HepG2 (cell line): Measurements from ENCODE around the gene LRBA. TPM values are rescaled to one million over a fixed set of nuclear protein-coding genes. Genes with fewer than 3 reads are reported as not detected.

Experiments
- ATAC-seq: fragments of 200-7000 bp; cut with Tn5 transposase; 3 replicates; pipeline ENCODE4 v1.9.1; 2020; ENCODE audit warnings: mild to moderate bottlenecking, moderate library complexity
- BruUV-seq: library from RNA; stranded (reverse); fragments of 400-500 nt; replicated peaks from 2 replicates; lab custom pipeline; 2021; lab: Mats Ljungman, UMichigan
- CTCF ChIA-PET: fragments of 300-600 bp; formaldehyde crosslinking; extraction: SDS; loops from one replicate; lab custom pipeline; 2021; ENCODE audit warnings: low total read pairs, inconsistent platforms, low intra/inter-chr PET ratio; lab: Yijun Ruan, JAX
- POLR2A ChIA-PET: fragments of 350-600 bp; sonication (Branson Sonifier 250); formaldehyde crosslinking; loops from one replicate; lab custom pipeline; 2020; ENCODE audit warnings: antibody characterized with exemption, inconsistent platforms; lab: Yijun Ruan, JAX
- DNase-seq: peaks from one replicate; pipeline ENCODE4 v3.0.0-alpha.2; 2015; ENCODE audit warnings: low spot score
- FAIRE-seq: peaks from 3 replicates; lab custom pipeline; 2011; peaks lifted over from hg19 to GRCh38; lab: Jason Lieb, UNC
- H2AFZ ChIP-seq: one replicate; pipeline ENCODE4 v1.6.1; 2011; ENCODE audit warnings: low read length, inconsistent platforms
- H3K27ac ChIP-seq: fragments of 300-600 bp; 3 replicates; pipeline ENCODE4 v1.8.0; 2011; ENCODE audit warnings: mixed run types, mild to moderate bottlenecking, mixed read lengths, low read length, inconsistent platforms; ENCODE audit not compliant: insufficient read depth; ENCODE audit errors: extremely low read length
- H3K27me3 ChIP-seq, 2 experiments: fragments of 200-600 bp in 1 of 2; 2 replicates in 1 of 2; 3 replicates in 1 of 2; pipeline versions ENCODE4 v1.6.0 to v1.8.0; 2011; ENCODE audit warnings: low read length in 2 of 2, mild to moderate bottlenecking in 2 of 2, moderate library complexity in 2 of 2, inconsistent platforms in 1 of 2; ENCODE audit not compliant: insufficient read depth in 2 of 2, control insufficient read depth in 1 of 2
- H3K36me3 ChIP-seq, 2 experiments: fragments of 200-600 bp in 1 of 2; replicated peaks in 1 of 2; 2 replicates in 1 of 2; 3 replicates in 1 of 2; pipeline versions ENCODE4 v1.5.1 to v1.8.0; 2011; ENCODE audit warnings: low read length in 2 of 2, inconsistent platforms in 1 of 2; ENCODE audit not compliant: insufficient read depth in 2 of 2, control insufficient read depth in 1 of 2
- H3K4me1 ChIP-seq: 2 replicates; pipeline ENCODE4 v1.5.1; 2012; ENCODE audit warnings: low read length, inconsistent platforms; ENCODE audit not compliant: insufficient read depth
- H3K4me2 ChIP-seq: 2 replicates; pipeline ENCODE4 v1.6.0; 2011; ENCODE audit warnings: low read depth, low read length, inconsistent platforms
- H3K4me3 ChIP-seq, 3 experiments: fragments of 200-600 bp in 1 of 3; sonication (generic), shearing (Covaris generic) in 1 of 3; replicated peaks in 1 of 3; 2 replicates each; pipeline ENCODE4 v1.5.1; 2011 to 2016; ENCODE audit warnings: low read length in 3 of 3, inconsistent platforms in 2 of 3, low read depth in 2 of 3, mild to moderate bottlenecking in 2 of 3, control low read depth in 1 of 3, mixed read lengths in 1 of 3; ENCODE audit not compliant: insufficient read depth in 1 of 3
- H3K79me2 ChIP-seq: one replicate; pipeline ENCODE4 v1.6.1; 2011; ENCODE audit warnings: low read length, inconsistent platforms; ENCODE audit not compliant: insufficient read depth
- H3K9ac ChIP-seq: 2 replicates; pipeline ENCODE4 v1.6.0; 2011; ENCODE audit warnings: mild to moderate bottlenecking, low read depth, low read length, inconsistent platforms; ENCODE audit not compliant: insufficient read depth
- H3K9me3 ChIP-seq: 2 replicates; pipeline ENCODE4 v1.5.1; 2012; ENCODE audit warnings: mild to moderate bottlenecking, low read length
- H4K20me1 ChIP-seq: 2 replicates; pipeline ENCODE4 v1.6.0; 2011; ENCODE audit warnings: inconsistent platforms, mild to moderate bottlenecking, low read length, moderate library complexity; ENCODE audit not compliant: insufficient read depth
- CBX2 ChIP-seq, 2 experiments: fragments of 200-600 bp in 1 of 2; sonication (generic); formaldehyde crosslinking in 1 of 2; IDR thresholded peaks; 2 replicates each; pipeline versions ENCODE4 v1.7.0 to v1.8.1; 2018 to 2022; ENCODE audit warnings: low read depth in 2 of 2, low read length in 1 of 2, mild to moderate bottlenecking in 1 of 2, missing genetic modification reagents in 1 of 2
- ERF ChIP-seq: IDR thresholded peaks from 2 replicates; pipeline ENCODE4 v1.6.1; 2018; ENCODE audit warnings: missing biosample characterization, missing genetic modification reagents
- IKZF4 ChIP-seq: sonication (generic); formaldehyde crosslinking; IDR thresholded peaks from 2 replicates; pipeline ENCODE4 v1.5.1; 2020; ENCODE audit warnings: borderline replicate concordance, mild to moderate bottlenecking, low read depth, missing genetic modification reagents; ENCODE audit errors: not compliant biosample characterization
- MNT ChIP-seq: fragments of 450-650 bp; IDR thresholded peaks from 2 replicates; pipeline ENCODE4 v1.6.1; 2016
- NFIC ChIP-seq: IDR thresholded peaks from 2 replicates; pipeline ENCODE4 v1.6.1; 2012; ENCODE audit warnings: mild to moderate bottlenecking, low read length, inconsistent platforms
- SMYD3 ChIP-seq: sonication (generic); formaldehyde crosslinking; IDR thresholded peaks from 2 replicates; pipeline ENCODE4 v1.8.1; 2023; ENCODE audit warnings: mild to moderate bottlenecking, missing genetic modification reagents
- SNAPC2 ChIP-seq: sonication (generic); formaldehyde crosslinking; IDR thresholded peaks from 2 replicates; pipeline ENCODE4 v1.8.1; 2022; ENCODE audit warnings: mild to moderate bottlenecking, missing genetic modification reagents
- SRY ChIP-seq: sonication (generic); formaldehyde crosslinking; IDR thresholded peaks from 2 replicates; pipeline ENCODE4 v1.8.0; 2022; ENCODE audit warnings: mild to moderate bottlenecking, missing genetic modification reagents
- TFDP1 ChIP-seq: IDR thresholded peaks from 2 replicates; pipeline ENCODE4 v1.6.1; 2016; ENCODE audit warnings: missing compliant biosample characterization, missing genetic modification reagents, borderline replicate concordance
- ZBTB25 ChIP-seq: IDR thresholded peaks from 2 replicates; pipeline ENCODE4 v1.6.1; 2018; ENCODE audit warnings: missing genetic modification reagents
- ZNF333 ChIP-seq: sonication (generic); formaldehyde crosslinking; IDR thresholded peaks from 2 replicates; pipeline ENCODE4 v1.4.0; 2020; ENCODE audit warnings: mild to moderate bottlenecking, missing genetic modification reagents, borderline replicate concordance
- ZNF703 ChIP-seq: sonication (generic); formaldehyde crosslinking; IDR thresholded peaks from 2 replicates; pipeline ENCODE4 v1.5.1; 2020; ENCODE audit warnings: missing genetic modification reagents, mild to moderate bottlenecking, moderate library complexity, borderline replicate concordance
- ZNF709 ChIP-seq: sonication (generic); formaldehyde crosslinking; IDR thresholded peaks from 2 replicates; pipeline ENCODE4 v1.5.0; 2020; ENCODE audit warnings: mild to moderate bottlenecking, missing genetic modification reagents
- WGBS: methylation state at CpG from one replicate; pipeline ENCODE4 v1.1.6; 2017; ENCODE audit warnings: low lambda C conversion rate; 5-methylcytosine and 5-hydroxymethylcytosine counted together
- in situ Hi-C: cut with HindIII; loops from 2 replicates; pipeline ENCODE4 v1.10.0; 2017; ENCODE audit warnings: low pct_unique_long_range_greater_than_20kb; ENCODE audit not compliant: extremely low pct_ligation_motif_present
- intact Hi-C: fragments of 100-400 bp; cut with micrococcal nuclease; formaldehyde crosslinking; loops from one replicate; pipeline ENCODE4 v1.10.0; 2022; ENCODE audit not compliant: unreplicated experiment
- polyA plus RNA-seq, 8 experiments: library from polyadenylated mRNA; depleted of rRNA in 3 of 8; stranded (reverse) in 7 of 8; unstranded in 1 of 8; fragments of >200 nt; fragmentation: Illumina TruSeq in 4 of 8; extraction: Trizol in 4 of 8; gene quantifications; 2 replicates each; pipeline versions ENCODE4 v1.2.1 to v1.2.3, GENCODE V29; 2011 to 2016; ENCODE audit warnings: low read depth in 4 of 8, missing spikeins in 1 of 8, mixed read lengths in 1 of 8; ENCODE audit not compliant: insufficient read depth in 1 of 8
- total RNA-seq, 5 experiments: library from RNA; depleted of rRNA; stranded (reverse); fragments of >200 nt; fragmentation: Illumina TruSeq; extraction: Trizol; gene quantifications; 2 replicates each; pipeline ENCODE4 v1.2.3, GENCODE V29; 2016; ENCODE audit warnings: low read depth in 1 of 5
- TF ChIP-seq, protein P1 (sequence below): sonication (generic); formaldehyde crosslinking; IDR thresholded peaks from 2 replicates; pipeline ENCODE4 v1.4.0; 2020; ENCODE audit warnings: missing genetic modification reagents
- TF ChIP-seq, protein P2 (sequence below): sonication (generic); formaldehyde crosslinking; IDR thresholded peaks from 2 replicates; pipeline ENCODE4 v1.5.0; 2020; ENCODE audit warnings: mild to moderate bottlenecking, missing genetic modification reagents

The LRBA gene
- total and polyA plus RNA-seq, 2 of the 13 experiments (the other 11 are each of a cell fraction or from before 2014, with no cell fraction given): 21.0 to 37.2 TPM

DNA sequence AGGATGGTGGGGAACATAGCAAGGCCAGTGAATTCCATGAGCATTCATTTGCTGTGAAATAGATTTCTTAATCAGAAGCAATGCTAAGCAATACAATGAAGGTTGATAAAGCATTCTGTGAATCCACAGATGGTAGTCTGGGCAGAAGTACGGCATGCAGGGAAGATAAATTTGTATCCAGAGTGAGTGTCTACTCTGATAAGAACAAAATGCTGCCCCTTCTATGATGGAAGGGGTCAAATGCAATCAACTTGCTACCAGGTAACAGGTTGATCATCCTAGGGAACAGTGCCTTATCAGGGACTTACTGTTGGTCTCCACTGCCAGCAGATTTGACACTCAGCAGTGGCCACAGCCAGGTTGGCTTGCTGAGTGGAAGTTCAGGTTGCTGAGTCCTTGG lies 243.7 kb downstream of the LRBA start:
- CTCF ChIA-PET: no interaction called here

More for the DNA sequence above, 243.7 kb downstream of the LRBA start:
- H3K36me3 ChIP-seq: no peaks in the 10 kb centered on the region
- H3K27ac ChIP-seq: no peak overlapping the region
- no peak overlapping the region for H3K4me2 ChIP-seq
- POLR2A ChIA-PET: no interaction called here
- no peaks in the 10 kb centered on the region for H3K79me2 ChIP-seq
- no peak for DNase-seq
- no peak overlapping the region for H3K4me3 ChIP-seq
- TF ChIP-seq CBX2 (IDR thresholded peaks at IDR 0.05; ENCODE audit: low read depth, low read length) (no peak), CBX2 (CRISPR knock-in tag; IDR thresholded peaks at IDR 0.05; ENCODE audit: low read depth) (no peak), ZNF703 (CRISPR knock-in tag) (no peak), NFIC (no peak), SMYD3 (no peak), TFDP1 (no peak), SRY (CRISPR knock-in tag) (no peak), SNAPC2 (CRISPR knock-in tag) (no peak), ERF (no peak), IKZF4 (CRISPR knock-in tag) (no peak), ZNF709 (CRISPR knock-in tag) (no peak), MNT (no peak), ZBTB25 (CRISPR knock-in tag) (no peak), ZNF333 (CRISPR knock-in tag) (no peak)
- TF ChIP-seq, protein P1, sequence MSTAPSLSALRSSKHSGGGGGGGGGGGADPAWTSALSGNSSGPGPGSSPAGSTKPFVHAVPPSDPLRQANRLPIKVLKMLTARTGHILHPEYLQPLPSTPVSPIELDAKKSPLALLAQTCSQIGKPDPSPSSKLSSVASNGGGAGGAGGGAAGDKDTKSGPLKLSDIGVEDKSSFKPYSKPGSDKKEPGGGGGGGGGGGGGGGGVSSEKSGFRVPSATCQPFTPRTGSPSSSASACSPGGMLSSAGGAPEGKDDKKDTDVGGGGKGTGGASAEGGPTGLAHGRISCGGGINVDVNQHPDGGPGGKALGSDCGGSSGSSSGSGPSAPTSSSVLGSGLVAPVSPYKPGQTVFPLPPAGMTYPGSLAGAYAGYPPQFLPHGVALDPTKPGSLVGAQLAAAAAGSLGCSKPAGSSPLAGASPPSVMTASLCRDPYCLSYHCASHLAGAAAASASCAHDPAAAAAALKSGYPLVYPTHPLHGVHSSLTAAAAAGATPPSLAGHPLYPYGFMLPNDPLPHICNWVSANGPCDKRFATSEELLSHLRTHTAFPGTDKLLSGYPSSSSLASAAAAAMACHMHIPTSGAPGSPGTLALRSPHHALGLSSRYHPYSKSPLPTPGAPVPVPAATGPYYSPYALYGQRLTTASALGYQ (CRISPR knock-in tag): no peak
- TF ChIP-seq, protein P2, sequence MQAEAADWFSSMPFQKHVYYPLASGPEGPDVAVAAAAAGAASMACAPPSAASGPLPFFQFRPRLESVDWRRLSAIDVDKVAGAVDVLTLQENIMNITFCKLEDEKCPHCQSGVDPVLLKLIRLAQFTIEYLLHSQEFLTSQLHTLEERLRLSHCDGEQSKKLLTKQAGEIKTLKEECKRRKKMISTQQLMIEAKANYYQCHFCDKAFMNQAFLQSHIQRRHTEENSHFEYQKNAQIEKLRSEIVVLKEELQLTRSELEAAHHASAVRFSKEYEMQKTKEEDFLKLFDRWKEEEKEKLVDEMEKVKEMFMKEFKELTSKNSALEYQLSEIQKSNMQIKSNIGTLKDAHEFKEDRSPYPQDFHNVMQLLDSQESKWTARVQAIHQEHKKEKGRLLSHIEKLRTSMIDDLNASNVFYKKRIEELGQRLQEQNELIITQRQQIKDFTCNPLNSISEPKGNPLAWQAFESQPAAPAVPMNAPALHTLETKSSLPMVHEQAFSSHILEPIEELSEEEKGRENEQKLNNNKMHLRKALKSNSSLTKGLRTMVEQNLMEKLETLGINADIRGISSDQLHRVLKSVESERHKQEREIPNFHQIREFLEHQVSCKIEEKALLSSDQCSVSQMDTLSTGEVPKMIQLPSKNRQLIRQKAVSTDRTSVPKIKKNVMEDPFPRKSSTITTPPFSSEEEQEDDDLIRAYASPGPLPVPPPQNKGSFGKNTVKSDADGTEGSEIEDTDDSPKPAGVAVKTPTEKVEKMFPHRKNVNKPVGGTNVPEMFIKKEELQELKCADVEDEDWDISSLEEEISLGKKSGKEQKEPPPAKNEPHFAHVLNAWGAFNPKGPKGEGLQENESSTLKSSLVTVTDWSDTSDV (CRISPR knock-in tag): no peak
- TF ChIP-seq, all 625 proteins: peak for 0
- intact Hi-C loops (no loop called here), in situ Hi-C loops (no loop called here)
- peaks cover 12% of the 10 kb centered on the region for H3K4me1 ChIP-seq
- BruUV-seq: no TSS peak
- no peaks in the 10 kb centered on the region for H4K20me1 ChIP-seq
- no peak overlapping the region for H2AFZ ChIP-seq
- H3K27me3 ChIP-seq: no peaks in the 10 kb centered on the region
- no peak for ATAC-seq
- no peak overlapping the region for H3K9ac ChIP-seq
- WGBS: 93% methylated on average over 1 of the region's 1 CpG
- no peaks in the 10 kb centered on the region for H3K9me3 ChIP-seq
- no peak for FAIRE-seq
